Measurements from ENCODE around the gene CRTC3.

GRCh38 chr15:90643301-90643632 is 113.5 kb downstream of the CRTC3 start:
- TF ChIP-seq POLR2A (IDR thresholded peaks at IDR 0.05) (no peak), CTCF (IDR thresholded peaks at IDR 0.05) (no peak)
